T-helper 17 cell (primary cell): ENCODE results near the gene MFN2. TPM values are rescaled to one million over a fixed set of nuclear protein-coding genes. Genes with fewer than 3 reads are reported as not detected.

Experiments used
- ATAC-seq: fragments of 150-1000 bp; cut with Tn5 transposase; 2 replicates; pipeline ENCODE4 v1.10.0; 2021; ENCODE audit warnings: mild to moderate bottlenecking, moderate library complexity
- DNase-seq, 3 donors: peaks; one replicate each; pipeline versions ENCODE4 v3.0.0 to v3.0.0-alpha.2; 2020 to 2021
- H3K9me3 ChIP-seq: one replicate; pipeline ENCODE4 v1.7.0; 2013; ENCODE audit warnings: low read length, mild to moderate bottlenecking; ENCODE audit not compliant: control insufficient read depth, poor library complexity, severe bottlenecking
- H3K27ac Mint-ChIP-seq: one replicate; pipeline ENCODE4 v1.8.0; 2022; ENCODE audit warnings: mild to moderate bottlenecking, moderate library complexity, mixed read lengths
- H3K27me3 Mint-ChIP-seq: one replicate; pipeline ENCODE4 v1.8.0; 2022; ENCODE audit warnings: mixed read lengths
- H3K36me3 Mint-ChIP-seq: one replicate; pipeline ENCODE4 v1.8.0; 2022; ENCODE audit warnings: low read depth, mixed read lengths
- H3K4me1 Mint-ChIP-seq: one replicate; pipeline ENCODE4 v1.8.0; 2022; ENCODE audit warnings: mild to moderate bottlenecking, mixed read lengths
- H3K4me3 Mint-ChIP-seq: one replicate; pipeline ENCODE4 v1.8.0; 2022; ENCODE audit warnings: mild to moderate bottlenecking, moderate library complexity, mixed read lengths
- total RNA-seq, 4 donors: library from RNA in 2 of 4; stranded (reverse) in 2 of 4; gene quantifications; one replicate each; pipeline ENCODE4 v1.2.3 and lab custom pipeline; 2022 to 2026

The MFN2 gene
- total RNA-seq, 2 donors from 2014 or later: 34.7 to 46.4 TPM

DNA sequence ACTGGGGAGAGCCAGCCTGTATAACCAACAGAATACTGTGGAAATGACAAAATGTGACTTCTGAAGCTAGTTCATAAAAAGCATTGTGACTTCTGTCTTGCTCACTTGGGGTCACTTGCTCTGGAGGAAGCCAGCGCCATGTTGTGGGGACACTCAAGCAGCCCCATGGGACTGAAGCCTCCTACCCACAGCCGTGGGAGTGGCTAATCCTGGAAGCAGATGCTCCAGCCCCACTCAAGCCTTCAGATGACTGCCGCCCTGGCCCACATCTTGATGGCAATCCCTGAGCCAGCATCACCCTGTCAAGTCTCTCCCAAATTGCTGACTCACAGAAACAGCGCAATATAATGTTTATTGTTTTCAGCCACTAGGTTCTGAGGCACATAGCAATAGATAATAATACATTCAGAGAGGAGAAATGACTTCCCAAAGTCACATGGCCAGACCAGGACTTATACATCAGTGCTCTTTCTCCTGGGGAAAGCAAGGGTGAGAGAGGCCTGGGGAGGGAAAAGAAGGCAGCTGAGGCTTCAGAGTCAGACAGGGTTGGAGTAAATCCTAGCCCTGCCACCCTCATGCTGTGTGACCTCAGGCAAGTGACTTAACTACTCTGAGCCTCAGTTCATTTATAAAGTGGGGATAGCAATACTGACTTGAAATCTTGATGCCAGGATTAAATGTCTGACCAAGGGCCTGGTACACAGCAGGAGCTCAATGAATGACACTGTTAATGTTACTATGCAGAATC lies 77.9 kb downstream of the MFN2 start:
- H3K27ac Mint-ChIP-seq: no peak overlapping the region
- DNase-seq: no peak
- no peak for ATAC-seq
- no peak overlapping the region for H3K4me3 Mint-ChIP-seq
- peaks cover 11% of the 10 kb centered on the region for H3K4me1 Mint-ChIP-seq
- no peaks in the 10 kb centered on the region for H3K9me3 ChIP-seq
- peaks cover 2% of the 10 kb centered on the region for H3K36me3 Mint-ChIP-seq
- H3K27me3 Mint-ChIP-seq: peaks cover 18% of the 10 kb centered on the region

DNA sequence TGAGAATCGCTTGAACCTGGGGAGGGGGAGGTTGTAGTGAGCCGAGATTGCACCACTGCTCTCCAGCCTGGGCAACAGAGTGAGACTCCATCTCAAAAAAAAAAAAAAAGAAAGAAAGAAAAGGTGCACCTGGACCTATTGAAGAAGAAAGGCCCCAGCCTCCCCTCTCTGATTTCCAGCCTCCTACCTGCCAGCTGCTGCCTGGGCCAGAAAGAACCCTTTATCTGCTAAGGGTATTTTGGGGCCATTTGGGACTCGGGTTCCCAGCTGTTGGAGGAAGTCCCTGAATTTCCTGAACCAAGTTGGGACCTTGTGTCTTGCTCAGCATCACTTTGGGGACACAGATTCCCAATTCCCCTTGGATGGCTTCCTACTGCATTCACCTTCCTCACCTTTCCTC lies 79.0 kb downstream of the MFN2 start:
- H3K4me3 Mint-ChIP-seq: no peak overlapping the region
- peaks cover 2% of the 10 kb centered on the region for H3K36me3 Mint-ChIP-seq
- peaks cover 18% of the 10 kb centered on the region for H3K4me1 Mint-ChIP-seq
- no peaks in the 10 kb centered on the region for H3K9me3 ChIP-seq
- DNase-seq: no peak
- no peak overlapping the region for H3K27ac Mint-ChIP-seq
- no peak for ATAC-seq
- peaks cover 25% of the 10 kb centered on the region for H3K27me3 Mint-ChIP-seq

DNA sequence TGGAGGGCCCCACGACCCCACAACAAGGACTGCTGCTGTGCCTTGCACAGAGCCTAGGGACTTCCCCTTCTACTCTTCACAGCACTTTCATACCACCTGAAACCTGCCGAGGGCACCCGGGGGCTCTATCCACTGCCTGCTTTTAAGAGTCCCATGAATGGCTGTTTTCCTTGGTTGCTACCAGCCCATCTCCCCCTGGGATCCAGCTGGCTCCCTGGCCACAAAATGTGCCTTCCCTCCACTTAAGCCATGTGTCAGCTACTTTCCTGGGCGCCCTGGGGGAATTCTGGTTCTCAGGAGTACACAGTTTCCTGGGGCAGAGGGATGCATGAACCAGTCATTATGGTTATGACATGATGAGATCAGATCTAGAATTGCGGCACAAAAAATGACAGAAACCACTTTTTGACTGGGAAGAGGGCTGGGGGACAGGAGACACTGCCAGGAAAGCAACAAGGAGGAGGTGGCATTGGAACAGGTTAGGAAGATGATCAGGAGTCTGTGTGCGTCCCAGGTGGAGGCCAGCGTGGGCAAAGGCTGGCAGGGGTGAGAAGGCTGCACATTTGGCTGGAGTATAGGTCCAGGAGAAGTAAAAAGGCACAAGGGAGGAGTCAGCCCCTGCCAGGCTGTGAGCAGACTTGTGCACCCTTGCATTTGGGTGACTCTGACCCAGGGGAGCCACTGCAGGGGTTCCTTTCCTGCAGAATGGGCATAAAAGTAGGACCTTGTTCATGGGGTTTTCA lies 79.6 kb downstream of the MFN2 start:
- ATAC-seq: no peak
- peaks cover 23% of the 10 kb centered on the region for H3K4me1 Mint-ChIP-seq

DNA sequence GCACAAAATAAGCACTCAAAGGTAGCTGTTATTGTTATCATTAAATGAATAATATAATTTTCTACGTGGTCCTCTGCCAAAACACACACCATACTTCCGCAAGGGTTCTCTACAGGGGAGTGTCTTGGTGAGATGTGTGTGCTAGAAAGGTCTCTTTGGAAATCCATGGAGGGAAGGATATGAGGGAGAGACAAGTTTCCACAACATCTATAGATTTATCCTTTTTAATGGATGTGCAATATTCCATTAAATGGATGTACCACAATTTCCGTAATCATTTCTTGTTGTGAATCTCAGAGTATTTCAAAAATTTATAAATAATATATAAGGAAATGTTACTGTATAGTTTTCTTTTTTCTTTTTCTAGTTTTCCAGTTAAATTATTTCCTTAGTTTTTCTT lies 80.3 kb downstream of the MFN2 start:
- H3K4me3 Mint-ChIP-seq: no peak overlapping the region

More for the DNA sequence above, 79.6 kb downstream of the MFN2 start:
- no peak overlapping the region for H3K27ac Mint-ChIP-seq
- peaks cover 5% of the 10 kb centered on the region for H3K36me3 Mint-ChIP-seq
- H3K27me3 Mint-ChIP-seq: peaks cover 31% of the 10 kb centered on the region
- no peaks in the 10 kb centered on the region for H3K9me3 ChIP-seq
- no peak overlapping the region for H3K4me3 Mint-ChIP-seq
- no peak for DNase-seq

More for the DNA sequence above, 80.3 kb downstream of the MFN2 start:
- no peak for ATAC-seq
- Mint-ChIP-seq H3K36me3 (peaks cover 5% of the 10 kb centered on the region), H3K4me1 (peaks cover 24% of the 10 kb centered on the region), H3K27ac (no peak overlapping the region), H3K27me3 (peaks cover 31% of the 10 kb centered on the region)
- H3K9me3 ChIP-seq: no peaks in the 10 kb centered on the region
- DNase-seq: no peak

Other genes starting within 250 kb of the MFN2 start
- 10 to 100 TPM; 19.2 to 22.5 TPM for gene AGTRAP, start 244.3 kb upstream of the MFN2 start, total RNA-seq
- under 1 TPM in 1 of 2 donors, not detected in 1; 0.13 TPM for gene C1orf167, start 218.3 kb upstream of the MFN2 start, total RNA-seq
- gene MTHFR, start 174.5 kb upstream of the MFN2 start, total RNA-seq: 10 to 100 TPM; 31.5 to 35.1 TPM
- gene CLCN6, start 174.3 kb upstream of the MFN2 start, total RNA-seq: 10 to 100 TPM; 11.7 to 13.8 TPM
- not detected for gene NPPA, start 132.7 kb upstream of the MFN2 start, total RNA-seq
- gene NPPB, start 121.5 kb upstream of the MFN2 start, total RNA-seq: not detected
- 10 to 100 TPM; 17.5 to 20.6 TPM for gene KIAA2013, start 54.0 kb upstream of the MFN2 start, total RNA-seq
- gene PLOD1, start 45.7 kb upstream of the MFN2 start, total RNA-seq: 1 to 10 TPM; 2.8 to 3.0 TPM
- gene MIIP, start 39.1 kb downstream of the MFN2 start, total RNA-seq: 10 to 100 TPM; 25.9 to 28.6 TPM
- under 1 TPM; 0.20 to 0.34 TPM for gene TNFRSF8, start 82.9 kb downstream of the MFN2 start, total RNA-seq
- gene TNFRSF1B, start 186.5 kb downstream of the MFN2 start, total RNA-seq: 100 to 1,000 TPM; 127 to 132 TPM
- gene VPS13D, start 249.6 kb downstream of the MFN2 start, total RNA-seq: 10 to 100 TPM; 63.5 to 67.6 TPM